SK-N-SH (cell line): Measurements from ENCODE around the gene JMJD6. TPM values are rescaled to one million over a fixed set of nuclear protein-coding genes. Genes with fewer than 3 reads are reported as not detected.

Experiments
- CTCF ChIA-PET: fragments of 300-600, 350-600 bp; formaldehyde crosslinking; extraction: SDS; loops from one replicate; lab custom pipeline; 2021; lab: Yijun Ruan, JAX
- POLR2A ChIA-PET: fragments of 350-600 bp; sonication (Branson Sonifier 250); formaldehyde crosslinking; extraction: SDS; loops from one replicate; lab custom pipeline; 2020; ENCODE audit warnings: antibody characterized with exemption, inconsistent platforms; lab: Yijun Ruan, JAX
- DNase-seq: peaks from one replicate; pipeline ENCODE4 v3.0.0; 2012
- H2AFZ ChIP-seq: fragments of 200-600 bp; sonication (generic); 2 replicates; pipeline ENCODE4 v1.8.1; 2016; ENCODE audit warnings: antibody characterized with exemption, mild to moderate bottlenecking, low read depth
- H3F3A ChIP-seq: fragments of 200-600 bp; sonication (generic); replicated peaks from 2 replicates; pipeline ENCODE3; 2016; ENCODE audit warnings: antibody characterized with exemption, mild to moderate bottlenecking; ENCODE audit not compliant: insufficient read depth
- H3K27ac ChIP-seq, 2 experiments: fragments of 200-500 bp in 1 of 2; fragments of 200-600 bp in 1 of 2; sonication (Bioruptor generic) in 1 of 2; sonication (generic), shearing (Covaris generic) in 1 of 2; 2 replicates each; pipeline versions ENCODE4 v1.5.1 to v1.6.1; 2014 to 2016; ENCODE audit warnings: low read depth in 2 of 2, inconsistent platforms in 1 of 2, low read length in 1 of 2, mild to moderate bottlenecking in 1 of 2, mixed read lengths in 1 of 2
- H3K27me3 ChIP-seq: fragments of 200-600 bp; sonication (generic), shearing (Covaris generic); 2 replicates; pipeline ENCODE4 v1.6.1; 2016; ENCODE audit warnings: mixed run types; ENCODE audit not compliant: insufficient read depth
- H3K36me3 ChIP-seq, 2 experiments: fragments of 200-500 bp in 1 of 2; fragments of 200-600 bp in 1 of 2; sonication (Bioruptor generic) in 1 of 2; sonication (generic) in 1 of 2; replicated peaks in 1 of 2; 2 replicates each; pipeline versions ENCODE3 to v1.5.1; 2014 to 2016; ENCODE audit warnings: low read length in 1 of 2, mild to moderate bottlenecking in 1 of 2; ENCODE audit not compliant: insufficient read depth in 2 of 2, control insufficient read depth in 1 of 2
- H3K4me1 ChIP-seq, 2 experiments: fragments of 200-500 bp in 1 of 2; fragments of 200-600 bp in 1 of 2; sonication (Bioruptor generic) in 1 of 2; sonication (generic), shearing (Covaris generic) in 1 of 2; 2 replicates each; pipeline versions ENCODE4 v1.5.1 to v1.6.1; 2014 to 2016; ENCODE audit warnings: low read depth in 1 of 2, low read length in 1 of 2, mixed run types in 1 of 2; ENCODE audit not compliant: insufficient read depth in 2 of 2, control insufficient read depth in 1 of 2
- H3K4me2 ChIP-seq: fragments of 200-600 bp; sonication (generic), shearing (Covaris generic); 2 replicates; pipeline ENCODE4 v1.6.1; 2017; ENCODE audit warnings: mixed run types
- H3K4me3 ChIP-seq, 2 experiments: fragments of 200-500 bp in 1 of 2; fragments of 200-600 bp in 1 of 2; sonication (Bioruptor generic) in 1 of 2; sonication (generic), shearing (Covaris generic) in 1 of 2; 2 replicates each; pipeline versions ENCODE4 v1.5.1 to v1.8.1; 2014 to 2016; ENCODE audit warnings: low read depth in 2 of 2, inconsistent platforms in 1 of 2, low read length in 1 of 2, mild to moderate bottlenecking in 1 of 2, mixed read lengths in 1 of 2, moderate library complexity in 1 of 2
- H3K79me2 ChIP-seq: fragments of 200-600 bp; sonication (generic); 2 replicates; pipeline ENCODE4 v1.8.1; 2017; ENCODE audit warnings: mild to moderate bottlenecking; ENCODE audit not compliant: insufficient read depth
- H3K9ac ChIP-seq: fragments of 200-600 bp; sonication (generic); 2 replicates; pipeline ENCODE4 v1.6.1; 2017; ENCODE audit warnings: mixed run types
- H3K9me2 ChIP-seq: fragments of 200-600 bp; sonication (generic); 2 replicates; pipeline ENCODE4 v1.6.1; 2017; ENCODE audit warnings: mixed run types
- H3K9me3 ChIP-seq: fragments of 200-600 bp; sonication (generic); 2 replicates; pipeline ENCODE4 v1.6.1; 2017; ENCODE audit warnings: mixed run types, mild to moderate bottlenecking, moderate library complexity
- H4K20me1 ChIP-seq: fragments of 200-600 bp; sonication (generic); 2 replicates; pipeline ENCODE4 v1.6.1; 2017; ENCODE audit warnings: mild to moderate bottlenecking, mixed run types; ENCODE audit not compliant: insufficient read depth
- CHD2 ChIP-seq: fragments of 150-350 bp; IDR thresholded peaks from 2 replicates; pipeline ENCODE4 v1.6.1; 2018; ENCODE audit warnings: low read length; ENCODE audit not compliant: partially characterized antibody
- EP300 ChIP-seq, 2 experiments: IDR thresholded peaks; 2 replicates each; pipeline versions ENCODE4 v1.4.0 to v1.6.1; 2012; ENCODE audit warnings: borderline replicate concordance in 1 of 2, low read depth in 1 of 2, low read length in 1 of 2
- EZH2phosphoT487 ChIP-seq: fragments of 200-600 bp; sonication (generic); IDR thresholded peaks from 2 replicates; pipeline ENCODE4 v1.6.1; 2017; ENCODE audit warnings: low read depth, mixed run types, mild to moderate bottlenecking, antibody characterized with exemption, moderate library complexity, borderline replicate concordance
- FOXJ3 ChIP-seq: sonication (generic); formaldehyde crosslinking; IDR thresholded peaks from 2 replicates; pipeline ENCODE4 v1.5.1; 2020; ENCODE audit warnings: mild to moderate bottlenecking, missing genetic modification reagents
- MXI1 ChIP-seq: IDR thresholded peaks from 2 replicates; pipeline ENCODE4 v1.6.1; 2012; ENCODE audit warnings: mild to moderate bottlenecking, low read depth, low read length, improper control_type of control experiment
- NFIC ChIP-seq: IDR thresholded peaks from 2 replicates; pipeline ENCODE4 v1.4.0; 2012; ENCODE audit warnings: borderline replicate concordance
- NRF1 ChIP-seq: IDR thresholded peaks from 2 replicates; pipeline ENCODE4 v1.6.1; 2012; ENCODE audit warnings: low read depth, mild to moderate bottlenecking, low read length
- RXRA ChIP-seq: IDR thresholded peaks from 2 replicates; pipeline ENCODE4 v1.4.0; 2012; ENCODE audit warnings: low read depth, mild to moderate bottlenecking, borderline replicate concordance
- TEAD4 ChIP-seq: IDR thresholded peaks from 2 replicates; pipeline ENCODE4 v1.4.0; 2012; ENCODE audit warnings: mild to moderate bottlenecking, borderline replicate concordance; ENCODE audit not compliant: insufficient read depth
- WGBS: methylation state at CpG from one replicate; pipeline ENCODE4 v1.1.6; 2017; ENCODE audit warnings: low lambda C conversion rate; 5-methylcytosine and 5-hydroxymethylcytosine counted together
- polyA plus RNA-seq, 3 experiments: library from polyadenylated mRNA; depleted of rRNA; stranded (reverse); fragments of >200 nt; gene quantifications; 2 replicates each; pipeline ENCODE4 v1.2.3, GENCODE V29; 2012
- TF ChIP-seq, protein P1 (sequence below): IDR thresholded peaks from 2 replicates; pipeline ENCODE4 v1.4.0; 2012; ENCODE audit warnings: low read depth, borderline replicate concordance
- TF ChIP-seq, protein P2 (sequence below): fragments of 150-350 bp; IDR thresholded peaks from 2 replicates; pipeline ENCODE4 v1.6.1; 2016; ENCODE audit warnings: mild to moderate bottlenecking, low read depth, low read length
- TF ChIP-seq, protein P3 (sequence below): IDR thresholded peaks from 2 replicates; pipeline ENCODE4 v1.4.0; 2012; ENCODE audit warnings: low read depth

The JMJD6 gene
- polyA plus RNA-seq, 1 of the 3 experiments (the other 2 are of a cell fraction), result 23.3 TPM

DNA sequence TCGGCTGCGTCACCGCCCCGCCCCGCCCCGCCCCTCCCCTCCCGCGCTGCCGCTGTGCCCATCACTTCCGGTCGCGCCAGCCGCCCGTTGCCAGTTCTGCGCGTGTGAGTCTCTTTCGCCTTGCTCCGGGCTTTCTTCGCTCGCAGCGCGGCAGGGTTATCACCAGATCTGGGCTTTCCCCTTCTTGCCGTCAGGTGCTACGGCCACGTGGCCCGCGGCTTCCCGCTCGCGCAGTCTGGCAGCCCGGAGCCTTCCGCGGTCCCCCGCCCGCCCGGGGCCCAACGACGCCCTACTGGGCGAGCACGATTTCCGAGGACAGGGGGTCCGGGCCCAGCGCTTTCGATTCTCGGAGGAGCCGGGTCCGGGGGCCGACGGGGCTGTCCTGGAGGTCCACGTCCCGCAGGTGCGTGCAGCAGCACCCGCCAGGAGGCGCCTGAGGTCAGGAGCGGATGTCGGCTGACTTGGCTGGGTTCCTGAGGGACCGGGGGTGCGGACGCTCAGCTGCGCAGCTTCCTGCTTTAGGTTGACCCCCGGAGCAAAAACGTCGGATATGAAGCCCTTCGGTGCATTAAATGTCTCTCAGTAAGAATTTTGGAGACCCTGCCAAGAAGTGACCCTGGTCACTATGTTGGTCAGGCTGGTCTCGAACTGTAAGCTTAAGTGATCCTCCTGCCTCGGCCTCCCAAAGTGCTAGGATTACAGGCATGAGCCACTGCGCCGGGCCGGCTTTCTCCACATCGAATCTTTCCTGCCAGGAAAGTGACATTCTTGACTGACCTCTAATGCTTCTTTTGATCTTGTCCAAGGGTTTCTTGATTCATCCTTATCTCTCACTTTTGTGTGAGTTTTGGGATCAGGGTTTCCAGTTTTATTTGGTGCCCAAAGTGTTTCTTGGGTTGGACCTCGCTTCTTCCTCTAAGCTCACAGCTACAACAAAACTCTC lies 641 bp upstream of the JMJD6 start, which contains the start of gene METTL23 (continued):
- peak; percentile 56 for TF ChIP-seq NRF1
- TF ChIP-seq EP300 (IDR thresholded peaks at IDR 0.05; ENCODE audit: borderline replicate concordance in 1 of 2, low read depth in 1 of 2, low read length in 1 of 2), result peak in 1 of 2 experiments; percentile 25; a peak in 1 of 4 replicates
- no peak for TF ChIP-seq TEAD4
- TF ChIP-seq FOXJ3 (CRISPR knock-in tag), result no peak
- TF ChIP-seq, protein P1, sequence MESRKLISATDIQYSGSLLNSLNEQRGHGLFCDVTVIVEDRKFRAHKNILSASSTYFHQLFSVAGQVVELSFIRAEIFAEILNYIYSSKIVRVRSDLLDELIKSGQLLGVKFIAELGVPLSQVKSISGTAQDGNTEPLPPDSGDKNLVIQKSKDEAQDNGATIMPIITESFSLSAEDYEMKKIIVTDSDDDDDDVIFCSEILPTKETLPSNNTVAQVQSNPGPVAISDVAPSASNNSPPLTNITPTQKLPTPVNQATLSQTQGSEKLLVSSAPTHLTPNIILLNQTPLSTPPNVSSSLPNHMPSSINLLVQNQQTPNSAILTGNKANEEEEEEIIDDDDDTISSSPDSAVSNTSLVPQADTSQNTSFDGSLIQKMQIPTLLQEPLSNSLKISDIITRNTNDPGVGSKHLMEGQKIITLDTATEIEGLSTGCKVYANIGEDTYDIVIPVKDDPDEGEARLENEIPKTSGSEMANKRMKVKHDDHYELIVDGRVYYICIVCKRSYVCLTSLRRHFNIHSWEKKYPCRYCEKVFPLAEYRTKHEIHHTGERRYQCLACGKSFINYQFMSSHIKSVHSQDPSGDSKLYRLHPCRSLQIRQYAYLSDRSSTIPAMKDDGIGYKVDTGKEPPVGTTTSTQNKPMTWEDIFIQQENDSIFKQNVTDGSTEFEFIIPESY, result no peak
- TF ChIP-seq NFIC, result peak; percentile 80
- no peak for TF ChIP-seq RXRA
- TF ChIP-seq, protein P2, sequence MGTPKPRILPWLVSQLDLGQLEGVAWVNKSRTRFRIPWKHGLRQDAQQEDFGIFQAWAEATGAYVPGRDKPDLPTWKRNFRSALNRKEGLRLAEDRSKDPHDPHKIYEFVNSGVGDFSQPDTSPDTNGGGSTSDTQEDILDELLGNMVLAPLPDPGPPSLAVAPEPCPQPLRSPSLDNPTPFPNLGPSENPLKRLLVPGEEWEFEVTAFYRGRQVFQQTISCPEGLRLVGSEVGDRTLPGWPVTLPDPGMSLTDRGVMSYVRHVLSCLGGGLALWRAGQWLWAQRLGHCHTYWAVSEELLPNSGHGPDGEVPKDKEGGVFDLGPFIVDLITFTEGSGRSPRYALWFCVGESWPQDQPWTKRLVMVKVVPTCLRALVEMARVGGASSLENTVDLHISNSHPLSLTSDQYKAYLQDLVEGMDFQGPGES, result no peak
- TF ChIP-seq MXI1, result peak; percentile 91

DNA sequence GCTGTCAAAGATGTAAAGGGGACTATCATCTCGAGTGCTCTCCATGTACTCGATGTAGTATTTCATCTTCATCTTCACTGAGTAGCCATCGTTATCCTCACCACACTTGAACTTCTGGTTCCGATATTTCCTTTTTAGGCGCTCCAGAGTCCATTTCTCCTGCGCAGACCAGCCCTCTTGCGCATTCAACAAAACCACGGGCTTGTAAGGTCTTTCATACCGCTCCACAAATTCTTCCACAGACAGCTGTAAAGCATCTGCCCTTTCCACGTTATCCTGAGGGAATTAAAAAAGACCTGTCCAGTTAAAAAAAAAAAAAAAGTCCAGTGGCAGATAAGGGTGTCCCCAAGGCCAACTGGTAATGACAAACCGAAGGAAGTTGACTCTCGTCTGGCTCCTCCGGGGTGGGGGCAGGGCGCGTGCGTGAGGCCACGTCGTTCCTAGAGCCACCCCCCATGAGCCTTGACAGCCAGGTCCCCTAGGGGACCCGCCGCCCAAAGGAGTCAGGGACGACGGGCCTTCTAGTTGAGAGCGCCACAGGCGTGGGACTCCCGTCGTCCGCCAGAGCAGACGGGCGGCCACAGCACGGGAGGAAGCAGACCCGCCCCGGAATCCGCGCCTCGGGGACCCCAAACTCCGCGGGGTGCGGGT lies 701 bp downstream of the JMJD6 start:
- H3K9me3 ChIP-seq, result no peaks in the 10 kb centered on the region
- peak overlapping the region; percentile 82 for H3K9ac ChIP-seq
- H3K4me1 ChIP-seq, result peaks cover 14 to 20% of the 10 kb centered on the region in 2 experiments
- peaks cover 24 to 51% of the 10 kb centered on the region in 2 experiments for H3K36me3 ChIP-seq
- peak; percentile 79 for DNase-seq
- no peaks in the 10 kb centered on the region for H3K9me2 ChIP-seq
- 7% methylated on average over 22 of the region's 38 CpGs for WGBS
- peaks cover 93% of the 10 kb centered on the region for H3K79me2 ChIP-seq
- H3F3A ChIP-seq, result peaks cover 24% of the 10 kb centered on the region
- CTCF ChIA-PET, result interaction anchor here (0.5 to 5.9 kb wide), 16 partner anchors 10 to 331 kb away, joined by 3 to 75 read pairs (median 6); partner anchors contain the start of genes MFSD11, MGAT5B, MXRA7 and SRSF2
- peak overlapping the region; percentile 74 to 99 for H3K4me3 ChIP-seq
- H2AFZ ChIP-seq, result peak overlapping the region; percentile 43; the same call in 1 of the 2 replicates
- no peaks in the 10 kb centered on the region for H3K27me3 ChIP-seq
- peak; percentile 39; the same call in 1 of the 2 replicates for TF ChIP-seq NRF1
- TF ChIP-seq, protein P3, sequence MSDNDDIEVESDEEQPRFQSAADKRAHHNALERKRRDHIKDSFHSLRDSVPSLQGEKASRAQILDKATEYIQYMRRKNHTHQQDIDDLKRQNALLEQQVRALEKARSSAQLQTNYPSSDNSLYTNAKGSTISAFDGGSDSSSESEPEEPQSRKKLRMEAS, result peak; percentile 66; the same call in 1 of the 2 replicates
- peak; percentile 37 for TF ChIP-seq CHD2
- no peak for TF ChIP-seq EZH2phosphoT487
- TF ChIP-seq MXI1, result peak; percentile 59
- H4K20me1 ChIP-seq, result peaks cover 18% of the 10 kb centered on the region; the same call in 1 of the 2 replicates
- POLR2A ChIA-PET, result interaction anchor here (0.6 to 4.7 kb wide), 9 partner anchors 9 to 182 kb away, joined by 3 to 47 read pairs (median 5); partner anchors contain the start of genes MFSD11 and SRSF2
- peak overlapping the region; percentile 80 for H3K4me2 ChIP-seq
- peak overlapping the region; percentile 87 to 96 for H3K27ac ChIP-seq
